HS-5 (cell line): ENCODE results near the gene FMNL3.
"Not testable (repeated sequence)": the region's sequence is repeated elsewhere in the genome, so short reads cannot be mapped to it uniquely, and the experiment has no call there.

Experiments used
- DNase-seq: peaks from one replicate; pipeline ENCODE4 v3.0.0-alpha.2; 2012; ENCODE audit warnings: low read depth

Gene FMNL3

GRCh38 chr12:49627752-49628360 lies 79.3 kb downstream of the FMNL3 start:
- no peak for DNase-seq

DNA sequence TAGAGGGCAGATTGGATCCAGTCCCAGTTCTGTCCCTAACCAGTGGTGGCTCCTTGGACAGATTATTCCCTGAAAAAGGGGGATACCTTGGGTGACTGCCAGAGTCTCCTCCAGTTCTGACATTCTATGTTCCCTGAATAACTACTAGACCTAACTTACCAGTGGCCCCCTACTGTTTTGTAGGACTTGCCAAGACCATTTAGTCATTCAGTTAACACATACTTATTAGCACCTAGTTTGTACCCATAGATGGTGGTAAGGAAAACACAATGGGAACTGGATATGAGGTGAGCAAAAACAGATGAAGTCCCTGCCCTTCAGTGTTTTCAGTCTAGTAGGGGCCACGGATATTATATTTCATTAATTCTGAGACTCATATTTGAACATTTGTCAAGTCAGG lies 80.4 kb downstream of the FMNL3 start:
- no peak for DNase-seq

- DNase-seq, result no peak
Observed at GRCh38 chr12:49626169-49626835, 80.9 kb downstream of the FMNL3 start.

GRCh38 chr12:49624921-49625577 lies 82.2 kb downstream of the FMNL3 start:
- no peak for DNase-seq

- no peak for DNase-seq
Observed at GRCh38 chr12:49623142-49623904, 83.9 kb downstream of the FMNL3 start, which contains the start of gene PRPF40B. PRPF40B (plus strand) TSS chr12:49623561; CDS start chr12:49623591, 30 bp downstream.

DNA sequence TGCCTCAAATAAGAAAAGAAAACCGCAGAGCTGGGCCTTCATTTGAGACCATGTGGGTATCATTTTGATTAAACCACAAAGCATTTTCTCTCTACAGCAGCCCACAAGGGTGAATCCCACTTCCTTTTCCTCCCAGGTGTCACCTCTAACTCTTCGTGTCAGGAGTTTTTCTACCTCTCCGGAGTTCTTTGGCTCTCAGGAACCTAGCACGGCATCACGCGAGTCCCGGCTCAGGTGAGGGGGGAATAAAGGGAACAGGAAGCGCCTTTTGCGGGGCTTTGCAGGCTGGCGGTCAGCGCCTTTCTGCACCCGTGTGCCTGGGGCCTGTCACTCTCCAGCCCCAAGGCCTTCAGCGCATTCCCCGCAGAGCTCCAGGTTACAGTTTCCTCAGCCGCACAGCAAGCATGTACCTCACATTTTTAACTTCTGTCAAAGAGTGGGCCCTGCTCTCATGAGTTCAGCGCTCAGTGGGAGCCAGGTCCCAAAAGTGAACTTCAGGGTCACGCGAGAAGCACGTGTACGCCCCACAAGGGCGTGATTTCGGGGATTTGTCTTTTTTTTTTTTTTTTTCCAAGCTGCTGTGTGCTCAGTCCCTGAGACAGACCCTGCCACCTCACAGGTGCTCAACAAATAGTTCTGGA lies 84.6 kb downstream of the FMNL3 start:
- no peak for DNase-seq

DNA sequence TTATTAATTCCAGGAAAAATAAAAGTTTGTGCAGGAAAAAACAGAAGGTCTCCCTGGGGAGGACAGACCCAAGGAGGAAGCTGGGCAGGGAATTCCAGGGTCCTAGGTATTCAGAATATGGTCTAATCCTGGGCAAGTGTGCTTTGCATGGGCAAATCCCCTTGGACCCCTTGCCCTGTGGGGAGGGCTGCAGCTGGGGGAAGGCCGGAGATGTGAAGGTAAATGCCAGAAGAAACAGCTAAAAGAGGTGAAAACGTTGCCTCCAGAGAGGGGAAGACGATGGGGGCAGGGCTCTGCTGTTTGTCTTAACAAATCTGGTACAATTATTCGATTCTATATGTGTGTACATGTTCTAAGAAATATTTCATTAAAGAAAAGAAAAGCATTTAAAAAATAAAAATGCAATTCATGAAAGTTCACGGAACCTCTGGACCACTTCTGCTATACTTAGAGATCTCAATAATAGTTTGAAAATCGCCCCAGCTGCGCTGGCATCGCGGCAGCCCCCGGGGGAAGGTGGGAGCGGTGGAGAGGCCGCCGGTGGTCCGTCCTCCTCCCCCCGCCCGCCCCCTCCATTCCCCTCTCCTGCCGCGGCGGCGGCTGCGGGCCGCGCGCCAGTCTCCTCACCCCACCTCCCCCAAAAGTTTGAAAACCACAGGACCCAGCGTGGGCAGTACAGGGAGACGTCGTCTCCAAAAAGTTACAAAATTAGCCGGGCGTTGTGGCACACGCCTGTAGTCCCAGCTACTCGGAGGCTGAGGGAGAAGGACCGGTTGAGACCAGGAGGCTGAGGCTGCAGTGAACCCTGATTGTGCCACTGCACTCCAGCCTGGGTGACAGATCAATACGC lies 85.3 kb downstream of the FMNL3 start:
- no peak for DNase-seq

GRCh38 chr12:49619286-49619685 lies 87.9 kb downstream of the FMNL3 start:
- no peak for DNase-seq

- DNase-seq, result no peak
Observed at GRCh38 chr12:49618576-49618975, 88.6 kb downstream of the FMNL3 start.

GRCh38 chr12:49616533-49617219 lies 90.5 kb downstream of the FMNL3 start:
- no peak for DNase-seq

- DNase-seq, result no peak
Observed at GRCh38 chr12:49615725-49616124, 91.5 kb downstream of the FMNL3 start.

DNA sequence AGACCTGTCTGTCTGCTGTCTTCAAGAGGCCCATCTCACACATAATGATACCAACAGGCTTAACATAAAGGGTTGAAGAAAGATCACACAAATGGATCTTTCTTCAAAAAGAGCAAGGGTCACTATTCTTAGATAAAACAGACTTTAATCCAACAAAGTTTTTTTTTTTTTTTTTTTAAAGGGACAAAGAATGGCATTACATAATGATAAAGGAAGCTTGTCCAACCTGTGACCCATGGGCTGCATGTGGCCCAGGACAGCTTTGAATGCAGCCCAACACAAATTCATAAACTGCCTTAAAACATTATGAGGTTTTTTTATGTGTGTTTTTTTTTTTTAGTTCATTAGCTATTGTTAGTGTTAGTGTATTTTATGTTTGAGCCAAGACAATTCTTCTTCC lies 95.0 kb downstream of the FMNL3 start:
- DNase-seq, result no peak

DNA sequence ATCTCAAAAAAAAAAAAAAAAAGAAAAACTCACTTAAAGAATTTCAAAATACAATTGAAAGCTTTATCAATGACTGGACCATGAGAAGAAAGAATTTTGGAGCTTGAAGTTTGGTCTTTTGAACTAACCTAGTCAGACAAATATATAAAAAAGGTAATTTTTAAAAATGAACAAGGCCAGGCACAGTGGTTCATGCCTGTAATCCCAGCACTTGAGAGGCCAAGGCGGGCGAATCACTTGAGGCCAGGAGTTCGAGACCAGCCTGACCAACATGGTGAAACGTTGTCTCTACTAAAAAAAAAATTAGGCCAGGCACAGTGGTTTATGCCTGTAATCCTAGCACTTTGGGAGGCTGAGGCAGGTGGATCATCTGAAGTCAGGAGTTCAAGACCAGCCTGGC lies 96.4 kb downstream of the FMNL3 start:
- DNase-seq, result not testable (repeated sequence)

DNA sequence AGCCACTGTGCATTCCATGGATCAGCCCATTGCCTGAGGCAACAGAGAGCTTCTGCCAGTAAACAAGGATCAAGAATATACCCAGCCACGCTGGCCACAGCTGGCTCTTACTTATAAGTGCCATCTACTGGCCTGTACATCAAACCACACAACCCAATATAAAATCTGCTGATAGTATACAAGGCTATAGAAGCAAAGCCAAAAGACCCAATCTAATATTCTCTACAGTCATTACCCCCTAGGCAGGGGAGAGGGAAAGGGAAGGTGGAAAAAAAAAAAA lies 97.4 kb downstream of the FMNL3 start:
- no peak for DNase-seq

GRCh38 chr12:49609059-49609874 lies 97.9 kb downstream of the FMNL3 start:
- DNase-seq, result no peak

- not testable (repeated sequence) for DNase-seq
Observed at GRCh38 chr12:49605539-49605938, 101.7 kb downstream of the FMNL3 start, which contains the start of gene FAM186B. FAM186B (minus strand) TSS chr12:49605639; CDS start chr12:49605477, 162 bp downstream.

DNA sequence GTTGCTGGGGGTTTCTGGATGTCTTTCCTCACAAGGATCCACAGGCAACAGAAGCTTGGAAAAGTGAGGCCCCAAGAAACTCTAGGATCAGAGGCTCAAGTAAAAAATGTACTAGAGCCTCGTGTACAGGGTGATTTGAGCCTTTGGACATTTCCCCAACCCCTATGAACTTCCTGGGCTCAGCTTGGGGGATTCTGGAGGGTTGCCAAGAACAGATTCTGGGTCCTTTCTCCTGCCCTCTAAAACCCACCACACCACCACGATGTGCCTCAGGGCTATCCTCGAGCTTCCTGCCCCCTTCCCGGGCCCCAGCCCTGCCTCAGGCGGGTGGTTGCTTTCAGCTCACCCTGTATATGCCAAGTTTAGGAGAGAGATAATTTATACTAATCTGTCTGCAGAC lies 102.3 kb downstream of the FMNL3 start:
- DNase-seq, result no peak

DNA sequence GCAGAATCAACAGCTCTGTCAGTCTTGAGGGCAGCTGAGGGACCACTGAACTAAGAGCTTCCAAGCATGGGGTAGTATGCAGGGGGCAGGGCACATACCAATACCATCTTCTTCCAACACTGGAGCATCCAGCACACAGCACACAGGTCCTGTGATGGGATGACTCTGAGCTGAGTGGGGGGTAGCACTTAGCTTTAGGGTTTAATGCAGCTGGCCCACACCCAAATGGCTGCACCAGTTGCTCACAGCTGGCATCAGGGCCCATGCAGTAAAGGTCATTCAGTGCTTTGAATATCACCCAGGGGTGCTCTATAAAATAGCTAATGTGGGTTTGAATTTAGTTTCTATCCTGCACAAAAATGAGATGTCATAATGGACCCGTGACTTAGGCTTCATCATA lies 103.5 kb downstream of the FMNL3 start:
- no peak for DNase-seq

- DNase-seq, result no peak
Observed at GRCh38 chr12:49599961-49600360, 107.2 kb downstream of the FMNL3 start.

GRCh38 chr12:49598527-49598926 lies 108.7 kb downstream of the FMNL3 start:
- no peak for DNase-seq
